ENCODE results near the gene RBM19.

The RBM19 gene

DNA sequence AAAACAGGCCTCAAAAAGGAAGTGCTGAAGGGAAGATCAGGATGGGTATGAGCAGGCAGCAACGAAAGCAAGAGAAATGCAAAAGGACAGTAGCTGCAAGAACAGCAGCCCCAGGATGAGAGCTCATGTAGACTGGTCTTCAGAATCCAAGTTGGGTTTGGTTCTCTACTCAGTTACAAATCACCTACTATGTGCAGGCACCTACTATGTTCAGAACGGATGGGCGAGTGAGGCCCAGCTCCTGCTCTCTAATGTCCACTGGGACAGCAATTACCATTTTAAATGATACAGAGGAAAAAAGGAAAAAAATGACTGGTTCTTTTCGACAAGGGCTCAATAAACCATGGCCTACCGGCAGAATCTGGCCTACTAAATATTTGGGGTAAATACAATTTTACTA lies 88.5 kb downstream of the RBM19 start:
- DNase-seq: no peak

DNA sequence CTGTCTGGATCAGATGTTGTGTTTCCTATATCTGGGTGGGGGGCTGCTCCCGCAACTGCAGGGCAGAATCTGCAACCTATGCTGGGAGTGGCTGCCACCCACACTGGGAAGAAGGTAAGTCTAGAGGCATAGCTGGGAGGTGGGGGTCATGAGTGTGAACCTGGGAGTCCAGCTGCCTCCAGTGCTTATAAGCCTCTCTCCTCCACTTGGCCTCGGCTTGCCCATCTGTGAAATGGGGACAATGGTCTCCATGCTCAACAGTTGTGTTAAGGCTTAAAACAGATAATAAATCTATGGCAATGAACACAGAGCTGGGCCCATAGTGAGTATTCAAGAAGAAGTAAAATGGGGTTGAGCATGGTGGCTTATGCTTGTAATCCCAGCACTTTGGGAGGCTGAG lies 90.0 kb downstream of the RBM19 start:
- DNase-seq: no peak

DNA sequence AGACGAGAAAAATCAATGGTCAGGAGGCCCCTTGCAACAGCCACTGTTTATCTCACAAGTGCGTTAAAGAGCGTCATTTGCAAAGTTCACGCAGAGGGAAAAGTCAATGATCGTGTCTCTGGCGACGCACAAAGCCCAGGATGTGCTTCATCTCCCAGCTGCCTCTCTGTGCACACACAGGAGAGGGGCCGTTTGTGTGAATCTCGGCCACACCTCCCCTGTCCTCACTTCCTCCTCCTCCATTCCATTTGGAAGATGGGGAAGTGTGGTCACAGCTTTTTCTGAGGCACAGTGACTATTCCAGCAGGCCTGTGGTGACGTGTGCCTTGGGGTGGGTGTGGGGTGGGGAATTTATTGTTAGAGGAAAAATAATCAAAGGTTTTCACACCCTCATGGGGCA lies 90.4 kb downstream of the RBM19 start:
- DNase-seq: no peak

DNA sequence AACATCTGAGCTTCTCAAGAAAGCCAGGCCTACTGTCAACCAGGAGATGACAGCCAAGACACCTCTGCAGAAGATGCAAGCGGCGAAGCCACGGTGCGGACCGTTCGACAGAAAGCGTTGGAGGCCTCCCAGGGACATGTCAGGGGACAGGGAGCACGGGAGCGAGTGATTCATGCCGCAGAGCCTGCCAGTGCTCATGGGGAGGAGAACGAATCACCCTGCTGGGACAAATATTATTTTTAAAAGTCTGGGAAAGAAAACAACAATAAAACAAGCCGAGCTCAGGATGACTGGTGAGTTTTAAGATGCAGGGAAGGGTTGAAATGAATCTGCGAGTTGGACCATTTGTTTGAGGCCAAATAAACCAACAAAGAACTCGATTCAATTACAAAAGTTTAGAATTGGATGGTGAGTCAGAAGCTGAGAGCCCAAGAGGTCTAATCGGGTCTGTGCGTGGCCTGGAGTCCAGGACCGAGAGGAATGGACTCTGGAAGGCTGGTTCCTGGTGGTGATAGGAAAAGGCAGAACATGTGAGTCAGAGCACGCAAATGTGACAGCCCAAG lies 91.0 kb downstream of the RBM19 start:
- DNase-seq: no peak

DNA sequence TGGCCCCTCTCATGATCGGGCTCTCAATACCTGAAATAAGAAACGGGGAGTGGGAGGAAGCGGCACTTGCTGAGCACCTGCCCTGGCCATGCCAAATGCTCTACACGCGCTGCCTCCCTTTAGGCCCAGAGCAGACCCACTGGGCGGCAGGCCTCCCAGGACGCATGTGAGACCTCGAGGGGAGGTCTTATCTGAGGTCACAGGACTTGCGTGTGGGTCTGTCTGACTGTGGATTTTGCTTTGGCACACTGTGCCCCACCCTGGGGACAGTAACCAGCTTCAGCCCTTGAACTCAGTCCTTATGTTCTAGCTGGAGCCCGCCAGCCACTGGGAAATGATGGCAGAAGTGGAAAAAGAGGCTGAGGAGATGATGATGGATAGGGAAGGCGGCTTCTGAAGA lies 91.8 kb downstream of the RBM19 start:
- no peak for DNase-seq

DNA sequence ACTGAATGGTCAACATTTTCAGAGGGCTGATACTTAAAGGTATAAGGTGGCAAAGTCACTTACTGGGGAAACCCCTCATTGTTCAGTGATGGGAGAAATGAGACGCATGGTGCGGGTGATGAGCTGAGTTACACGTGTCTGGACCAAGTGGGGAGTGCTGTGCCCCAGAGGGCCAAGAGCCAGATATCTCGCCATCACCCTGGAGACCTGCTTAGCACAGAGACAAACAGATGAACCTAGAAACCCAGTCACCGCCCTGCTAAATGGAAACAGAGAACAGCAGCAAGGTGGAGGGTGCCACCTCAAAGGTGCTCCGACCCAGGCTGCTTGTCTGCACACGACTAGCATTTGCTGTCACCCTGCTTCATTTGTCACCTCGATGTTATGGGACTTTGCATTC lies 92.4 kb downstream of the RBM19 start:
- no peak for DNase-seq

GRCh38 chr12:113870890-113871289 lies 95.2 kb downstream of the RBM19 start:
- no peak for DNase-seq

DNA sequence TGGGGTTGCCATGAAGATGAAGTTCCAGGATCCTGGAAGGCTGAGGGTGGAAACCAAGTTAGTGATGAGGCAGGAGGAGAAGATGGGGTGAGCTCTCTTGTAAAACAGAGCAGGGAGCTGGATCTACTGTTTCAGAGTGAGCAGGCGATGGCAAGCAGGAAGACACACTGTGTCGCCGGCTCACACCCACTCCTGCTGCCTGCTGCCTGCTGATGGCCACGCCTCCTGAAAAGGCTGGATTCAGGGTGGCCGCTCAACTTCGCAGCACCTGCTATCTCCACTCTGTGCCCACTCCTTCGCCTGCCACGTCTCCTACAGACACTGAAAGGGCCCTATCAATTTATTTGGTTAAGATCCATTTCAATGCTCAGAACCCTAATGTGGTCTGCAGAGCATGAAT lies 96.1 kb downstream of the RBM19 start:
- DNase-seq: no peak

DNA sequence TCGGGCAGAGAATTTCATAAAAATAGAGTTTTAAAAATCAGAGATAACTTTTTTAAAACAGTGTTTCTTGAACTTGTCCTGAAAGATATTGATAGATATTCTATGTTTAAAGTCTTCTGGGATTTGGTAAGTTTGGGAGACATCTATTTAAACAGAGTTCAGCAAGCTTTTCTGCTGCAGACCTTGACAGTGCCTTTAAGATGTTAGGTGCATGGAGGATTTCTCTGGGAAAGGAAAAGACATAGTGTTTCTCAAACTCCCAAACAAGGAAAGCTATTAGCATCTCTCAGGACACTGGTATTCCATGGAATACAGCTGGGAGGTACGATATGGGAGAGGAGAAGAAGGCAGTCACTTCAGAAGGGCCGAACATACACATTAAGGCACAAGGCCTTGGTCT lies 97.8 kb downstream of the RBM19 start:
- no peak for DNase-seq

DNA sequence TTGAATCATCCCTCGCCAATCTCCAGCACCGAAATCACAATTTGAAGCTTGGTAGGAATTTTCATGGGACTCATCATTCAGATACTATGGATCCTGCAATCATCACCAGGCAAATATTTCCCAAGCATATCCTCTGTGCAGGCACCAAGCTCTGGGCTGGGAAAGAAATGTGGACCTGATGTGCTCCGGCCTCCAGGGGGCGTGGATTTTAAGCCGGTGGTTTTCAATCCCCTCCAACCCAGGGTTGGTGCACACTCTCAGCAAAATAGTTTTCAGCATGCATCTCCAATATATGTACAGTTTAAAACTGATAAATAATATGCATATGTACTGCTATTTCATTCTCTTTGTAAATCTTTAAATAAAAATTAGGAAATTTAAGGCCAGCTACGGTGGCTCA lies 98.9 kb downstream of the RBM19 start:
- no peak for DNase-seq

DNA sequence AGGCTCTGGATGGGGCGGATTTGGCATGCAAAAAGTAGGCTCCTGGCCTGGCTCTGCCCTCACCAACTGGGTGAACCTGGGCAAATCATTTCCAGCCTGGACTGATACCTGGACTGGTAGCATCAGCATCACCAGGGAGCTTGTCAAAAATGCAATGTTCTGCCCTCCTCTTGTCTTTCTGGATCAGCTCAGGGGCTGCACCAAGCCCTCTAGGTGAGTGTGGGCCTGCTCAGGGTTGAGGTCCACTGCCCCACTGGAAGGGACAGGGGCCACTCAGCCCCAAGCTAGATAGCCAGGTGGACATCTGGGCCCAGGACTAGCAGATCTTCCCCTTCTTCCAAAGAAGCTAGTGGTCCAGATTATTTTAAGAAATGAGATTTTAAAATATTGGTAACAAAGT lies 99.6 kb downstream of the RBM19 start:
- no peak for DNase-seq

GRCh38 chr12:113863455-113863845 lies 102.7 kb downstream of the RBM19 start:
- no peak for DNase-seq

DNA sequence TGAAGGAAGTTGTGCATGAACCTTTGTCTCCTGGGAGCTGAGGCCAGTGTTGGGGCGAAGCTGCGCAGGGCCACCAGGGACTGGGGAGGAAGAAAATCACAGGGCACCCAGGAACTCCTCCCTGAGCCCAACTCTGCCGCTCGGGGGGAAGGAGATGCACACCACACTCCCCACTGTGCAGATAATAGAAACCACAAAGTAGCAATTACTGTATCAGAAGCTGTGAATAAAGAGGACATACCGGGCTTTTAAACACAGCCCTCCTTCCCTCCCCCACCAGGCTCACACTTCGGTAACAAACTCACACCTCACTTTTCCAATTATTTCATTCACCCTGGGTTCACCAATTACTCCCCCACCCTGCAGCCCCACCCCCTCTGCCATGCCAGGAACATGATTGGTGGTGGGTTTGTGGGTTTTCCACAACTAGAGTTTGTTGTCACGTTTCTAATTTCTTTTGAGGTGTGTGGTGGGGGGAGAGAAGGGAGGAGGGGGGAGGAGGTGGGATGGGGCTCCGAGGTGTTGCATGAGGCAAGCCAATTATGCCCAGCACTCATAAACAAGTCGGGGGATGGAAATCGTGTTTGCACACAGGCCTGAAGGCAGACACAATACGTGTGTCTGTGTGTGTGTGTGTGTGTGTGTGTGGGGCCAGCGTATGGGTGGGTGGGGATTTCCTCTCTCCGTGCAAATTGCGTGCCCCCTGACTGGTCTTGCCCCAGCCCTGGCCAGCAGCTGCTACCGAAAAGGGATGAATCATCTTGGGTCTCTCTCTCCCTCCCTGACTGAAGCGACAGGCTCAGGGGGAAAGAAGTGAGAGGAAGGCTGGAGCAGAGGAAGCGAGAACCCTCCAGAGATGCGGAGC lies 103.3 kb downstream of the RBM19 start:
- no peak for DNase-seq

DNA sequence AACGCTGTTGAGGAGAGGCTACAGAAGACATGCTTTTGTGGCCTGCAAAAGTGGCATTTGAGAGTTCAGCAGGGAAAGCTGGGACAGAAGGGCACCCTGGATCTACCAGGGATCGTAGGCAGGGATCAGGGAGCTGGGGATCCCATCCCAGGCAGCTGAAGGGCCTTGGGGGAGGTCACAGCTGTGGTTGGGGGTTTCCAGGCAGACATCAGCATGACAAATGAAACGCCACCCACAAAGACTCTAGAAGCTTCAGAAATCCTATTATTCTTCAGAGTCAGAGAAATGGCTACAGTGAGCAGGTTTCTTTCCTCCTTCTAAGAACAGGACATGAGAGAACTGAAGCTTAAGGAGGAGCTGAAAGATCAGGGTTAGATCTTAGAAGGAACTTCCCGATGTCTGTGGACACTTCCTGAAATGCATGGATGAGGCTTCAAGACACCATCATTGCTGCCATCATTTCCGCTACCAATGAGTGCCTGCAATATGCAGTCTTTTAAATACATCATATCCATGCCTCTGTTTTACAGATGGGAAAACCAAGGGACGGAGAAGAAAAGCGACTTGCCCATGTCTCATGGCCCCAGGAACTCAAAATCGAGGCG lies 104.3 kb downstream of the RBM19 start:
- DNase-seq: no peak

- peak; percentile 45 for DNase-seq
Measured at GRCh38 chr12:113860950-113861349, 105.2 kb downstream of the RBM19 start.

GRCh38 chr12:113860059-113860820 lies 105.9 kb downstream of the RBM19 start:
- DNase-seq: no peak

DNA sequence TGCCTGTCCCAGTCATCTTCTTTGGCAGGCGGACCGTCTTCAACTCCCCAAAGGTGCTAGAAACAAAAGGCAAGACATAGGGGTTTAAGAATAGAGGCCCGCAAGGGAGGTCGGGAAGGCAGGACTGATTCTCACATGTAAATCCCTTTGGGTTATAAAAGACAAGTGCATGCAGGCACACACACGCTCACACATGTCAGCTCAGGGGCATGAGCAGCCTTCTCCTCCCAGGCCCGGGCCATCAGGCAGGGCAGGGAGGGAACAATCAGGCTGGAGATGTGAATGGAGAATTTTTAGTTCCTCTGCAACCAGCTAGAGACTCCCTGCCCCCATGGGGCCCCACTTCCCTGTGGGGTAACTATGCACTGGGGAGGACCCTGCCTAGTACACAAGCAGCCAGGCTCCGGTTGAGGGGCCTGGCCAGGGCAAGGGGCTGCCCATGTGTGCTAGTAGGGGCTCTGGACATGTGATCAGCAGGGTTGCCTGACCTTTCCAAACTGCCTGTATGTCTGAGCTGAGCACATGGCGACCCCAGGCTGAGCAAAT lies 107.2 kb downstream of the RBM19 start:
- no peak for DNase-seq

- DNase-seq: no peak
Measured at GRCh38 chr12:113857371-113857770, 108.8 kb downstream of the RBM19 start.

- no peak for DNase-seq
Measured at GRCh38 chr12:113855998-113856397, 110.1 kb downstream of the RBM19 start.

DNA sequence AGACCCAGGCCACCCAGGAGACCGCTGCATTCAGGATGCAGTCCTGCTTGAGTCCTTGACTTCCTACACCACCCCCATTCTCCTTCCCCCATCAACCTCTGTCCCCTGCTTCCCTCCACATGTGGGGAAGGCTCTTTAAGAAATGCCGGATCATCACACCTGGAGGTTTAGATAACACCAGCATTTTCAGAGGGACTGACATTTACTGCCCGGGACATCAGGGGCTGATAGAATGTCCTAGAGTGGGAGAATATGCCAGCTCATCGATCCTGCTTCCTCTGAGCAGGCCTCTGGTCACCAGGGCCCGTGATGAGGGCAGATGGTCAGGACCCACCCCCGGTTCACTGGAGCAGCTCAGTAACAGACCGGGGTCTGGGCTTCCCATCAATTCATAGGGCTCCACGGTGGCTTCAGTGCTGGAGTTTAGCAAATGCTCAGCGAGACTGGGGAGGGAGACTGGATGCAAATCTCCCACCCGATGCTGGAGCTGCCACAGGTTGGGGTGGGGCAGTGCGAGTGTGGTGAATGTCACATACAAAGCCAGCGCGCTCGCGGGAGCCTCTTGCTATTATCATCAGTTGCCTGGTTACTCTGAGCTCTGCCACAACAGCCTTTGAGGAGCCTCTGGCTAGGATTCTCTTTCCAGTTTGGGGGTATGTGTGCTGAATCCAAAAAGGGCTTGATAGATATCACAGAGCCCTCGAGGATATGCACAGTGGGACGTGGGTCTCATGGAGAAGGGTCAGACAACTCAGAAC lies 111.6 kb downstream of the RBM19 start:
- no peak for DNase-seq

DNA sequence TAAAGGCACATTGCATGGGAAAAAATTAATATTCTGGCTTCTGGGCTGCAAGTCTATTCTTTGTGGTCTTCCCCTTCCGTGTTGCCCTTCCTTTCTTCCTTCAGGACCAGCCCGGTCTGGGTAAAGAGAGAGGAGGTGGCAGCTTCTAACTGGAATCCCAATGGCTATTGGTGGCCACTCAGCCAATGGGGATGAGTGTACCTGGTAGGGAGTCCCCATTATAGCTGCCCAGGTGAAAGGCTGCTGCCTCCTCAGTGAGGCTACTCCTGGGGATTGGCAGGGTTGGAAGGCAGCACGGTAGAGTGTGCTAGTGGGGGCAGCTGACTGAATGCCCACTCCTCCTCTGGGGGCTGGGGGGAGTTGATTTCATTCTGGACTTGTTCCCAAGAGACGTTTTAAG lies 112.6 kb downstream of the RBM19 start:
- no peak for DNase-seq

GRCh38 chr12:113852695-113853490 lies 113.2 kb downstream of the RBM19 start:
- no peak for DNase-seq
